Upper lobe of left lung (tissue), 6 donors: Measurements from ENCODE around the gene CSPG5. TPM values are rescaled to one million over a fixed set of nuclear protein-coding genes. Genes with fewer than 3 reads are reported as not detected.
A peak's percentile ranks its signal among the peaks of the same experiment; 100 is the strongest.

Experiments
- ATAC-seq, 2 donors: fragments of 200-7000 bp; cut with Tn5 transposase; one replicate each; pipeline ENCODE4 v1.9.1; 2022; ENCODE audit warnings: mild to moderate bottlenecking in 2 of 2, moderate library complexity in 2 of 2; ENCODE audit not compliant: low FRiP score in 2 of 2
- DNase-seq, 2 donors: peaks; one replicate each; pipeline ENCODE4 v3.0.0-alpha.2; 2019 to 2020
- H3K27ac ChIP-seq, 4 donors: fragments of 200-600 bp; sonication (generic); one replicate each; pipeline ENCODE4 v1.5.1; 2016 to 2019
- H3K27me3 ChIP-seq, 4 donors: fragments of 200-600 bp; sonication (generic); one replicate each; pipeline ENCODE4 v1.5.1; 2017 to 2019
- H3K36me3 ChIP-seq, 4 donors: fragments of 200-600 bp; sonication (generic); one replicate each; pipeline ENCODE4 v1.5.1; 2016 to 2019
- H3K4me1 ChIP-seq, 4 donors: fragments of 200-600 bp; sonication (generic); one replicate each; pipeline ENCODE4 v1.5.1; 2018 to 2019
- H3K4me3 ChIP-seq, 4 donors: fragments of 200-600 bp; sonication (generic); one replicate each; pipeline ENCODE4 v1.5.1; 2017 to 2019; ENCODE audit warnings: mild to moderate bottlenecking in 2 of 4, moderate library complexity in 1 of 4
- H3K9me3 ChIP-seq, 4 donors: fragments of 200-600 bp; sonication (generic); one replicate each; pipeline ENCODE4 v1.5.1; 2018 to 2019
- EP300 ChIP-seq, 4 donors: sonication (generic); formaldehyde crosslinking; IDR thresholded peaks; one replicate each; pipeline ENCODE4 v1.5.1; 2017; ENCODE audit warnings: antibody characterized with exemption in 4 of 4, control low read depth in 2 of 4
- POLR2A ChIP-seq, 4 donors: fragments of 450-650 bp; IDR thresholded peaks; one replicate each; pipeline ENCODE4 v1.5.1; 2016 to 2017; ENCODE audit warnings: antibody characterized with exemption in 4 of 4, mild to moderate bottlenecking in 2 of 4
- POLR2AphosphoS5 ChIP-seq, 2 donors: sonication (generic); formaldehyde crosslinking; IDR thresholded peaks; one replicate each; pipeline ENCODE4 v1.5.1; 2017; ENCODE audit warnings: antibody characterized with exemption in 2 of 2
- WGBS, 2 donors: methylation state at CpG; one replicate each; pipeline ENCODE4 v1.1.5; 2017 to 2018; 5-methylcytosine and 5-hydroxymethylcytosine counted together
- total RNA-seq, 6 donors: library from RNA; depleted of rRNA in 4 of 6; stranded (reverse); fragments of >200 nt in 4 of 6; gene quantifications; one replicate each; pipeline versions ENCODE4 v1.1.0 to v1.2.1, GENCODE V29; 2016 to 2021
- TF ChIP-seq, protein P1 (sequence below), 6 experiments: fragments of 450-650 bp in 4 of 6; fragments of 200-600 bp in 2 of 6; sonication (generic) in 2 of 6; IDR thresholded peaks; one replicate each; pipeline ENCODE4 v1.5.1; 2016 to 2019; ENCODE audit warnings: antibody characterized with exemption in 6 of 6
- donor health status: DM: no; HTN: no; CAD: no; lungs with moderate emphysema.
- donor health status: DM: no; HTN: yes; CAD: no; lungs with severe emphysema.

The CSPG5 gene
- total RNA-seq, 6 donors from 2014 or later: 4.2 to 12.3 (median 6.5) TPM

DNA sequence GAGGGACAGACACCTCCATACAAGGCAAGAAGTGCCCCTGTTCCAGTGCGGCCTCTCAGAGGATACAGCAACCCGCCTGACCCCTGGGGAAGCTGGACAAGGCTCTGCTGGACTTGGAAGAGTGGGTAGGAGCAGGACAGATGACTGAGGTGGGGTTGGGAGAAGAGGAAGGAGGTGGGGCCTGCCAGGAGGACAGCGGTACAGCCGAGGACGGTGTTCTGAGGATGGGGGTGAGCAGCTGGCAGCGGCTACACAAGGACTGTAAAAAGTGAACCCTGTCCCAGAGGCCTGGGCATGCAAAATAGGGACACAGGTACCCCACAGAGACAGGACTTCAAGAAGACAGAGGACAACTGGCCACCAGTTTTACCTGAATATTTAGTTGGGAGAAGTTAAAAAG lies 41.7 kb downstream of the CSPG5 start:
- ATAC-seq: no peak
- WGBS, 2 donors: 79 to 89% methylated on average over 6 of the region's 6 CpGs

DNA sequence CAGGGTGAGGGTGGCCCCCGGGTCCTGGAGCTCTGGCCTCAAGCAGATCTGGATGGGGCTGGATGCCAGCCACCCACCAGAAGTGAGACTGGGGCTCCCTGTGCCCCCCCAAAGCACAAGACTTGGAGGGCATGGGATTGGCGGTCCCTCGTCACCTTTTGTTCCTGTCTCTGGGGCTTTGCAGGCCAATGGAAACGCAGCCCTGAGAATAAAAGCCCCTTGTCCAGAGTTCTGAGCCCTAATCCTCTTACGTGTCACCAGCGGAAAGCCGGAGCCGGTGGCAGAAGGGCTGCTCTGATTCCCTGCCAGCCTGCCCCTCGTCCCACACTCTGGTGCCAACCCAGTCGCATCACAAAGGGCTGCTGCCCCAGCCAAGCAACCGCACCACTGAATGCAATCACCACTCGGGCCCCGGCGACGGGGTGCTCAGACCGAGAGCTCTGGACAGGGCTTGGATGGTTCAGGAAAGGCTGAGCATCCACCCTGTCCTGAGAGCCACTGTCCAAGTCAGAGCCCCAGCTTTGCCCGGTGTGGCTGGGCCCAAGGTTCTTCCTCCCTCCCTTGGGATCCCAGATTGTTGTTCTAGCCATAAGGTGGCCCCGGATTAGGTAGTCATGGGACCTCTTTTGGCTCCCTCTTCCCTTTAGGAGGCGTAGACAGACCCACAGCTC lies 42.3 kb downstream of the CSPG5 start:
- Histone ChIP-seq H3K36me3 (no peaks in the 10 kb centered on the region), H3K4me1 (no peaks in the 10 kb centered on the region), H3K4me3 (no peak overlapping the region), H3K27me3 (no peaks in the 10 kb centered on the region), H3K27ac (no peak overlapping the region), H3K9me3 (no peaks in the 10 kb centered on the region)
- no peak for TF ChIP-seq POLR2AphosphoS5 (IDR thresholded peaks at IDR 0.05)
- TF ChIP-seq EP300 (IDR thresholded peaks at IDR 0.05): no peak
- TF ChIP-seq, protein P1, sequence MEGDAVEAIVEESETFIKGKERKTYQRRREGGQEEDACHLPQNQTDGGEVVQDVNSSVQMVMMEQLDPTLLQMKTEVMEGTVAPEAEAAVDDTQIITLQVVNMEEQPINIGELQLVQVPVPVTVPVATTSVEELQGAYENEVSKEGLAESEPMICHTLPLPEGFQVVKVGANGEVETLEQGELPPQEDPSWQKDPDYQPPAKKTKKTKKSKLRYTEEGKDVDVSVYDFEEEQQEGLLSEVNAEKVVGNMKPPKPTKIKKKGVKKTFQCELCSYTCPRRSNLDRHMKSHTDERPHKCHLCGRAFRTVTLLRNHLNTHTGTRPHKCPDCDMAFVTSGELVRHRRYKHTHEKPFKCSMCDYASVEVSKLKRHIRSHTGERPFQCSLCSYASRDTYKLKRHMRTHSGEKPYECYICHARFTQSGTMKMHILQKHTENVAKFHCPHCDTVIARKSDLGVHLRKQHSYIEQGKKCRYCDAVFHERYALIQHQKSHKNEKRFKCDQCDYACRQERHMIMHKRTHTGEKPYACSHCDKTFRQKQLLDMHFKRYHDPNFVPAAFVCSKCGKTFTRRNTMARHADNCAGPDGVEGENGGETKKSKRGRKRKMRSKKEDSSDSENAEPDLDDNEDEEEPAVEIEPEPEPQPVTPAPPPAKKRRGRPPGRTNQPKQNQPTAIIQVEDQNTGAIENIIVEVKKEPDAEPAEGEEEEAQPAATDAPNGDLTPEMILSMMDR (IDR thresholded peaks at IDR 0.05): no peak
- TF ChIP-seq POLR2A (IDR thresholded peaks at IDR 0.05): no peak
- peak in 1 of 2 donors; percentile 55 for DNase-seq
- peak in 1 of 2 donors; percentile 11 for ATAC-seq
- 92 to 97% methylated on average over 16 to 19 of the region's 19 CpGs for WGBS, 2 donors

More for the DNA sequence above, 41.7 kb downstream of the CSPG5 start:
- no peaks in the 10 kb centered on the region for H3K4me1 ChIP-seq
- H3K27ac ChIP-seq: no peak overlapping the region
- H3K36me3 ChIP-seq: no peaks in the 10 kb centered on the region
- no peaks in the 10 kb centered on the region for H3K27me3 ChIP-seq
- no peak for DNase-seq
- H3K9me3 ChIP-seq: no peaks in the 10 kb centered on the region
- no peak for TF ChIP-seq POLR2AphosphoS5 (IDR thresholded peaks at IDR 0.05)
- no peak for TF ChIP-seq EP300 (IDR thresholded peaks at IDR 0.05)
- TF ChIP-seq, protein P1 (IDR thresholded peaks at IDR 0.05): no peak
- no peak for TF ChIP-seq POLR2A (IDR thresholded peaks at IDR 0.05)
- H3K4me3 ChIP-seq: no peak overlapping the region

GRCh38 chr3:47533996-47534454 lies 44.6 kb downstream of the CSPG5 start:
- no peaks in the 10 kb centered on the region for H3K36me3 ChIP-seq
- DNase-seq (no peak), ATAC-seq (no peak)
- H3K9me3 ChIP-seq: no peaks in the 10 kb centered on the region
- H3K4me1 ChIP-seq: no peaks in the 10 kb centered on the region
- TF ChIP-seq POLR2AphosphoS5 (IDR thresholded peaks at IDR 0.05) (no peak), EP300 (IDR thresholded peaks at IDR 0.05) (no peak), POLR2A (IDR thresholded peaks at IDR 0.05) (no peak)
- TF ChIP-seq, protein P1 (IDR thresholded peaks at IDR 0.05): no peak
- no peak overlapping the region for H3K4me3 ChIP-seq
- H3K27ac ChIP-seq: no peak overlapping the region
- H3K27me3 ChIP-seq: no peaks in the 10 kb centered on the region
- WGBS, 2 donors: 78 to 81% methylated on average over 5 of the region's 5 CpGs

DNA sequence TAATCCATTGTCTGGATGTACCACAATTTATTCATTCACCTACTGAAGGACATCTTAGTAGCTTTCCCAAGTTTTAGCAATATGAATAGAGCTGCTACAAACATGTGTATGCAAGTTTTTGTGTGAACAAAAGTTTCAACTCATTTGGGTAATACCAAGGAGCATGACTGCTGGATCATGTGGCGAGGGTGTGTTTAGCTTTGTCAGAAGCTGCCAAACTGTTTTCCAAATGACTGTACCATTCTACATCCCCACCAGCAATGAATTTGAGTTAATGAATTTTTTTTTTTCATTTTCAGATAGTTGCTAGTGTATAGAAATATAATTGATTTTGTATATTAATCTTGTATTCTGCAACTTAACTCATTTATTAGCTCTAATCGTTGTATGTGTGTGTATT lies 45.2 kb downstream of the CSPG5 start:
- no peak overlapping the region for H3K27ac ChIP-seq

More for the DNA sequence above, 45.2 kb downstream of the CSPG5 start:
- WGBS, 2 donors: 88 to 91% methylated on average over 2 of the region's 2 CpGs
- Histone ChIP-seq H3K36me3 (no peaks in the 10 kb centered on the region), H3K9me3 (no peaks in the 10 kb centered on the region), H3K27me3 (no peaks in the 10 kb centered on the region), H3K4me3 (no peak overlapping the region), H3K4me1 (no peaks in the 10 kb centered on the region)
- no peak for ATAC-seq
- no peak for DNase-seq
- TF ChIP-seq EP300 (IDR thresholded peaks at IDR 0.05): no peak
- TF ChIP-seq POLR2A (IDR thresholded peaks at IDR 0.05): no peak
- no peak for TF ChIP-seq POLR2AphosphoS5 (IDR thresholded peaks at IDR 0.05)
- TF ChIP-seq, protein P1 (IDR thresholded peaks at IDR 0.05): no peak
